PFSK-1 (cell line): ENCODE measurements around the gene MIPOL1.

Experiments used
- POLR2AphosphoS5 ChIP-seq: IDR thresholded peaks from 2 replicates; pipeline ENCODE4 v1.6.1; 2012; ENCODE audit warnings: low read depth, mild to moderate bottlenecking, control low read depth, low read length, moderate library complexity
- SIN3A ChIP-seq: IDR thresholded peaks from 2 replicates; pipeline ENCODE4 v1.6.1; 2012; ENCODE audit warnings: mild to moderate bottlenecking, low read length, moderate library complexity, borderline replicate concordance; ENCODE audit not compliant: insufficient read depth
- TAF1 ChIP-seq: IDR thresholded peaks from 2 replicates; pipeline ENCODE4 v1.6.1; 2012; ENCODE audit warnings: low read length, control low read depth, borderline replicate concordance; ENCODE audit not compliant: insufficient read depth
- TF ChIP-seq, protein P1 (sequence below), 2 experiments: IDR thresholded peaks; 2 replicates each; pipeline versions ENCODE4 v1.6.1 to v1.8.0; 2011 to 2012; ENCODE audit warnings: low read depth in 2 of 2, low read length in 2 of 2, control low read depth in 1 of 2, inconsistent platforms in 1 of 2, mild to moderate bottlenecking in 1 of 2, moderate library complexity in 1 of 2; ENCODE audit not compliant: insufficient read depth in 1 of 2

DNA sequence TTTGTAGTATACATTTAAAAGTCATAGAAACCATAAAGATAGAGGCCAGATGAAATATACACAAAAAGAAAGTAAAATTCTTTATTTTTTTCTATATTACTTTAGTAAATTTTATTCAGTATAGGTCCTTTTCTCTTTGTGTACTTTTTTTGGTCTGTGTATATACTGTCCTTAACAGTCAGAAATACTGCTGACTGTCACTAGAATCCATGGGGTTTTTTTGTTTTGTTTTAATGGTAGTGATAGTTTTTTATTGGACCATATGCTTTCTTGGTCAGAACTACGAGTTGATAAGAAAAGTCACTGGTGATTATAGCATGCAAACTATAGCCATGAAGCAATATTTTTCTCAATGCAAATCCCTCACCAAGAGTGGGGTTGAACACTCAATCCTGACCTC lies 231.9 kb downstream of the MIPOL1 start:
- TF ChIP-seq POLR2AphosphoS5 (no peak), SIN3A (no peak), TAF1 (no peak)
- TF ChIP-seq, protein P1, sequence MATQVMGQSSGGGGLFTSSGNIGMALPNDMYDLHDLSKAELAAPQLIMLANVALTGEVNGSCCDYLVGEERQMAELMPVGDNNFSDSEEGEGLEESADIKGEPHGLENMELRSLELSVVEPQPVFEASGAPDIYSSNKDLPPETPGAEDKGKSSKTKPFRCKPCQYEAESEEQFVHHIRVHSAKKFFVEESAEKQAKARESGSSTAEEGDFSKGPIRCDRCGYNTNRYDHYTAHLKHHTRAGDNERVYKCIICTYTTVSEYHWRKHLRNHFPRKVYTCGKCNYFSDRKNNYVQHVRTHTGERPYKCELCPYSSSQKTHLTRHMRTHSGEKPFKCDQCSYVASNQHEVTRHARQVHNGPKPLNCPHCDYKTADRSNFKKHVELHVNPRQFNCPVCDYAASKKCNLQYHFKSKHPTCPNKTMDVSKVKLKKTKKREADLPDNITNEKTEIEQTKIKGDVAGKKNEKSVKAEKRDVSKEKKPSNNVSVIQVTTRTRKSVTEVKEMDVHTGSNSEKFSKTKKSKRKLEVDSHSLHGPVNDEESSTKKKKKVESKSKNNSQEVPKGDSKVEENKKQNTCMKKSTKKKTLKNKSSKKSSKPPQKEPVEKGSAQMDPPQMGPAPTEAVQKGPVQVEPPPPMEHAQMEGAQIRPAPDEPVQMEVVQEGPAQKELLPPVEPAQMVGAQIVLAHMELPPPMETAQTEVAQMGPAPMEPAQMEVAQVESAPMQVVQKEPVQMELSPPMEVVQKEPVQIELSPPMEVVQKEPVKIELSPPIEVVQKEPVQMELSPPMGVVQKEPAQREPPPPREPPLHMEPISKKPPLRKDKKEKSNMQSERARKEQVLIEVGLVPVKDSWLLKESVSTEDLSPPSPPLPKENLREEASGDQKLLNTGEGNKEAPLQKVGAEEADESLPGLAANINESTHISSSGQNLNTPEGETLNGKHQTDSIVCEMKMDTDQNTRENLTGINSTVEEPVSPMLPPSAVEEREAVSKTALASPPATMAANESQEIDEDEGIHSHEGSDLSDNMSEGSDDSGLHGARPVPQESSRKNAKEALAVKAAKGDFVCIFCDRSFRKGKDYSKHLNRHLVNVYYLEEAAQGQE (IDR thresholded peaks at IDR 0.05; ENCODE audit: insufficient read depth in 1 of 2, low read depth in 2 of 2, low read length in 2 of 2), result no peak
